ENCODE results near the gene NDFIP2.

Gene NDFIP2

GRCh38 chr13:79497852-79498251 is 16.9 kb downstream of the NDFIP2 start:
- no peak for DNase-seq

GRCh38 chr13:79500829-79501228 is 19.9 kb downstream of the NDFIP2 start:
- DNase-seq: no peak

DNA sequence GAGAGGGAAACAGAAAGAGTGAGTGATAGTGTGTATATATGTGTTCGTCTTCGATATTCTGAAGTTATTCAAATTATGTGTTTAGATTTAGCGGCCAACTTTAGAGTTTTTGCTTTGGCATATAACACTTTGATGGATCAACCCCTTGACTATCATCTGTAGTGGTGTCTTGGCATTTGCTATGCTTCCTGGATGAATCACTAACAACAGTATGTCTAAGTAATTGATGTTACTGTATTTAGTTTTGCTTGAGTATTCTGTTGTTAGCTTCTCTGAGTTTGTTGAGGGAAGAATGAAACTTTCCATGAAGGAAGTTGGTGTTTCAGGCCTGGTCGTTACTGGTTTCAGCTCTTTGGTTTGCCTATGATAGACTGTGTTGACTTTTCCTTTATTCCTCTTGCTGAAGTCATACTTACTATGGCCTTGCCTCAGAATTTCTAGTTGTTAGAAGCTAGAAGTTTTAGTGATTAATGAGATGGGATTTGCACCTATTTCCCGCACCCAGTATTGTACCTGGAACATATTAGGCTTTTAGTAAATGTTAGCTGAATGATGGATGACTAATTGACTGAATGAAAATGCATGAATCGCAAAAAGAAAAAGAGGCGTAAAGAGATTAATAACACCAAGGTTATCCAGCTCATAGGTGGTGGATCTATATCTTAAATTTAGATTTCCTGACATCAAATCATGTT is 20.7 kb downstream of the NDFIP2 start:
- DNase-seq: no peak

DNA sequence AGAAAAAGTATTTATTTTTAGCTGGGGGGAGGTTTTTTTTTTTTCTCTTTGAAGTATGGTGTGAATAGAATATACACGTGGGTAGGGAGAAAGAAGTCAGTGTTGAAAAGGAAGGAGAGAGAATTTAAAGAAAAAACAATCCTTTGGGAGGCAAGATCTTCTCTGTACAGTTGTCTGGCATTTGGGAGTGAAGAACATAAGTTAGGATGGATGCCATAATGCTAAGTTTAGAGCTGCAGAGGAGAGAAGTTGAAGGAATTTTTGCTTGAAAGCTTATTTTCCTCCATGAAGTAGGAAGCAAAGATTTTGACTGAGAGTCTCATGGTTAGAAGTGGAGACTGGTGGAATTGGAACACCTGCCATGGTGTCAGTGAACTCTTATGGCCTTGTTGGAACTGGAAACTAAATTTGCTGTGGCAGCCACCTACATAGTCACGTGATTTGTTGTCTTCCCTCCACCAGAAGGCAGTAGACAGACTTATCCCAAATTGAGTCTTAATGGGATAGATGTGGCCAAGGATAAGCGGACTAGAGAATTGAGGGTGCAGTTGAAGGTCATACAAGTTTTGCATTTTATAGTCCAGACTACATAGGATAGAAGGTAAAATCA is 22.0 kb downstream of the NDFIP2 start:
- DNase-seq: no peak

DNA sequence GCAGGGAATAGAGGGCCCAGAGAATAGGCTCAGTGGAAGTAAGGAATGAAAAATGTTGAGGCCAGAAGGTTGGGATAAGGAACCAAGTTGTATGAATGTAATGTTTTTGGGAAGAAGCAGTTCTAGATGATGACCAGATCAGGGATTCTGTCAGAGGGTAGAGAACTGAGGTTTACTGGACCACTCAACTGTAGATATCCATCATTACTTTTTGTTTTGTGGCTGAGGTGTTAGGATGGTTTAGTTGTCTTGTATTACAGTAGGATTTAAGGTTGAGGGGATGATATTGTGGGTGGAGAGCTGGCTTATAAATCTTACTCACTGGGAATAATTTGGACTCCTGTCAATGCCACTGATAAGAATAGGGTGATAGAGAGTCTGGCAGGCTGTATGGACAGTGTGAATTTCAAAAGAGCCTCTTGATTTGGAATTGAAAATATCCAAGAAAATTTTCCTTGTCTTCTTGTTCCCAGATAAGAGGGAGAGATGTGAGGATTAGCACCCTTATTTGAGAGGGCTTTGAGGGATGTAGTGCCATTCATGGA is 22.6 kb downstream of the NDFIP2 start:
- DNase-seq: no peak

DNA sequence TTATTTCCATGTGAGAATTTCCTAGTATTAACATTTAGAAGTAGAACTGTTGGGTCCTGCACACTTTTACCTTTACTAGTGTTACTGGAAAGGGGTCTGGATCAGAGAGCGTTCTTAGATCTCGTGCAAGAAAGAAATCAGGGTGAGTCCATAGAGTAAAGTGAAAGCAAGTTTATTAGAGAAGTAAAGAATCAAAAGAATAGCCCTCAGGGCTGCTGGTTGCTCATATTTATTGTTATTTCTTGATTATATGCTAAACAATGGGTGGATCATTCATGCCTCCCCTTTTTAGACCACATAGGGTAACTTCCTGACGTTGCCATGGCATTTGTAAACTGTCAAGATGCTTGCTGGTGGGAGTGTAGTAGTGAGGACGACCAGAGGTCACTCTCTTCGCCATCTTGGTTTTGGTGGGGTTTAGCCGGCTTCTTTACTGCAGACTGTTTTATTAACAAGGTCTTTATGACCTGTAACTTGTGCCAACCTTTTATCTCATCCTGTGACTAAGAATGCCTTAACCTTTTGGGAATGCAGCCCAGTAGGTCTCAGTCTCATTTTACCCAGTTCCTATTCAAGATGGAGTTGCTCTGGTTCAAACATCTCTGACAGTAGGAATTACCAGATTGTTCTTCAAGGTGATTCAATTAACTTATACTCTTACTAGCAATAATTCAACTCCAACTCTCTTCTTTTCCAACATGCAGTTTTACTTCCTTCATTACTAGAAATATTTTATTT is 27.4 kb downstream of the NDFIP2 start:
- no peak for DNase-seq

GRCh38 chr13:79511611-79512010 is 30.7 kb downstream of the NDFIP2 start:
- DNase-seq: no peak

DNA sequence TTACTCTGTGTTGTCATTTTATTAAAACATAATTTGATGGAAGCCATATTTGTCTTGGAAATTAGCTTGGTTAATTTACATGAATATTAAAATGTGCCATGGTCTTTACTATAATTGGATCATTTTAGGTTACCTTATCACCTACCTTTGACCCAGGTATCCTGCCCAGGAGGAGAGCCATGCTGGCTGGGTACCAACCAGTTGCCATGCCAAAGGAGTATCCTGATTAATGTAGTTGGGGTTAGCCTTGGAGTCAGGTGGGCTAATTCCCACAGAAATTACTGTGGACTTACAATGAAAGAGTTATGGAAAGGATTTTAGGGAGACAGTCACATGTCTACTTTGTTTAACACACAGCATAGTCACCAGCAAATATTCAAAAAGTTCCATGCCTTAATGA is 32.0 kb downstream of the NDFIP2 start:
- DNase-seq: no peak

DNA sequence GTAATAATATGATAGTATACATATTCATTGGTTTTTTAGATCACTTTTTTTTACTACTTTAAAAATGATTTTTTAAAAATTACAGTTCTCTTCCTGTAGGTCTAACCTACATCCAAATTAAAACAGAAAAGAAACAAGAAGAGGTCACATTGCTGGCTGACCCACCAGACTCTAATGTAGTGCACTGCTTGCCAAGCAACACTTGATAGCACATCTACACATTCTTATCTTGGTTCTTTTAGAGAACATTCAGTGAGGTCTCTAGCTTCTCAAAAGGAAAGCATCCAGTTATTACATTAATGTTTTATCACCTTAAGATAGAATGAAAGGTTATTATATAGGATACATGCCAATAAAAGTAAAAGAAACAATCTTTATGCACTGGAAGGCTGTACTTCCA is 35.6 kb downstream of the NDFIP2 start:
- no peak for DNase-seq

DNA sequence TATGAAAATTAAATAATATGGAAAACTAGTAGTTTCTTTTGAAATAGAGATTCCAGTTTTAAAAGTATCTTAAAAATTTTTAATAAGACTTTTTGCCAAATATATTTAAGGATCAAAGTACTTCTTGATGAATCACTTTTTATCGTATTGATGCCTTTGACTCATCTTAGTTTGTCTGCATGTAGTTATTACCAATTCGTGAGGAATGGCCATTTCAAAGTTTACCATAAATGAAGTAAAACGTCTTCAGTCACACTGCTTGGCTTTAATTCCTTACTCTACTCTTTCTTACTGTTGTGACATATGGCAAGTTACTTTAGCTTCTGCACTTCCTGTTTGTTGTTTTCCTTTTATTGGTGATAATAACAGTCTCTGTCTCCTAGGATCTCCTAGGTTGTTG is 38.3 kb downstream of the NDFIP2 start:
- DNase-seq: no peak

GRCh38 chr13:79522583-79522982 is 41.6 kb downstream of the NDFIP2 start:
- DNase-seq: no peak

- DNase-seq: no peak
Measured at GRCh38 chr13:79525064-79525857, 44.3 kb downstream of the NDFIP2 start.

GRCh38 chr13:79527698-79528097 is 46.7 kb downstream of the NDFIP2 start:
- DNase-seq: no peak

- DNase-seq: no peak
Measured at GRCh38 chr13:79528356-79528755, 47.4 kb downstream of the NDFIP2 start.

DNA sequence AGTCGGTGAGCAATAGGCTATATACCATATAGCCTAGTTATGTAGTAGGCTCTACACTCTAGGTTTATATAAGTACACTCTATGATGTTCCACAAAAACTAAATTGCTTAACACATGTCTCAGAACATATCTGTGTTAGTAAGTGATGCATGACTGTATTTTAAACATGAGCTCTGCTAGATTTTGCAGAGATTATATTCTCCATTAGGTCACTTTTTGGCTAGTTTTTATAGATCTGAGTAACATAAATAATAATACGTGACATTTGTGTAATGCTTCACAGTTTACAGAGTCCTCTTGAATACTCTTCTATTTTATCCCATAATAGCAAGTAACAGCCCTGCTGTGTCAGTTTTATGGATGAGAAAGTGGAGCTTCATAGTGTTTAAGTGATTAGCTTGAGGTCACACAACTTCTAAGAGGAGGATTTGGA is 47.8 kb downstream of the NDFIP2 start:
- DNase-seq: no peak

DNA sequence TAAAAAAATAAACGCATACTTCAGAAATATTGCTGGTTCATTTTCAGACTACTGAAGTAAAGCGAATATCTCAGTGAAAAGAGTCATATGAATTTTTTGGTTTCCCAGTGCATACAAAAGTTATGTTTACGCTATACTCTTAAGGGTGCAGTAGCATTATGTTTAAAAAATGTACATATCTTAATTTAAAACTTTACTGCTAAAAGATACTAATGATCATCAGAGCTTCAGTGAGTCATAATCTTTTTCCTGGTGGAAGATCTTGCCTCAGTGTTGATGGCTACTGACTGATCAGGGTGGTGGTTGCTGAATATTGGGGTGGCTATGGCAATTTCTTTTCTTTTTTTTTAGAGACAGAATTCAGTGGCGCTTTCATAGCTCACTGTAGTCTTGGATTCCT is 48.9 kb downstream of the NDFIP2 start:
- DNase-seq: no peak

GRCh38 chr13:79530270-79530669 is 49.3 kb downstream of the NDFIP2 start:
- DNase-seq: no peak

DNA sequence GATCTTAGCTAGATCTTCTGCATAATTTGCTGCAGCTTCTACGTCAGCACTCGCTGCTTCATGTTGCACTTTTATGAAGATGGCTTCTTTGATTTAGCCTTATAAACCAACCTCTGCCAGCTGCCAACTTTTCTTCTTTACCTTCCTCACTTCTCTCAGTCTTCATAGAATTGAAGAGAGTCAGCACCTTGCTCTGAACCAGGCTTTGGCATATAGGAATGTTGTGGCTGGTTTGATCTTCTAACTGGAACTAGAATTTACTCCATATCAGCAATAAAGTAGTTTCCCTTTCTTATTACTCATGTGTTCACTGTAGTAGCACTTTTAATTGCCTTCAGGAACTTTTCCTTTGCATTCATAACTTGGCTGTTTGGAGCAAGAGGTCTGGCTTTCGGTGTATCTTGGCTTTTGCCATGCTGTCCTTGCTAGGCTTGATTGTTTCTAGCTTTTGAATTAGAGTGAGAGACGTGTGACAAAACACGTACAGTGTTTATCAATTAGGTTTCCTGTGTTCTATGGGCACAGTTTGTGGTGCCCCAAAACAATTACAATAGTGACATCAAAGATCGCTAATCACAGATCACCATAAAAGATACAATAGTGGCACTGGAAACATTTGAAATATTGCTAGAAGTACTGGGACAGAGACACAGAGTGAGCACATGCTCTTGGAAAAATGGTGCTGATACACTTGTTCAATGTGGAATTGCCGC is 50.7 kb downstream of the NDFIP2 start:
- DNase-seq: no peak

GRCh38 chr13:79532576-79532975 is 51.6 kb downstream of the NDFIP2 start:
- DNase-seq: no peak

- no peak for DNase-seq
Measured at GRCh38 chr13:79533781-79534400, 52.9 kb downstream of the NDFIP2 start.

DNA sequence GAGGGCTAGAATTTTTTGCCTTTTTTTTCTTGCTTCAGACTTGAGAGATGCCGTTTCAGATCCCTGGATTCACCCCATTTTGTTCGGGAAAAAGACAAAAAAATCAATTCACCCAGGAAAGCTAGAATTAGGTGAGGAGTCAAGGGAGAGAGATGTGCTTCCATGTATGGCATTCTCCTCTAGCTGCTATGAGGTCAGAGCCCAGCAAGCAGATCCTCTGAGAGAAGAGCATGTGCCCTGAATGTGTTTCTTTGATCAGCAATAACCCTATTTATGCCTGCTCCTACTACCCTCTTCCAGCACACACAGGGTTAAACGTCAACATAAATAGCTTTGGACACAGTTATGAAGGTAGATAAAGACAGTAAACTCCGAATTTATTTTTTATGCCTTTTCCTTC is 53.6 kb downstream of the NDFIP2 start:
- DNase-seq: no peak

GRCh38 chr13:79538757-79539156 is 57.8 kb downstream of the NDFIP2 start:
- no peak for DNase-seq

All from stimulated activated CD4-positive, alpha-beta T cell treated with anti-CD3 and anti-CD28 coated beads, Interleukin-4, amount 100 ng/mL, for 1 hour (primary cell).